ENCODE data around the gene PRSS56. TPM values are rescaled to one million over a fixed set of nuclear protein-coding genes. Genes with fewer than 3 reads are reported as not detected.

PRSS56 gene
- total and polyA plus RNA-seq, 2 of the 13 experiments (the other 11 are each of a cell fraction or from before 2014, with no cell fraction given), result not detected

- TF ChIP-seq ZNF512 (CRISPR knock-in tag; IDR thresholded peaks at IDR 0.05) (peak; percentile 85; the same call in 1 of the 2 replicates), KDM1A (CRISPR knock-in tag; IDR thresholded peaks at IDR 0.05) (peak; percentile 99), ZNF281 (CRISPR knock-in tag; IDR thresholded peaks at IDR 0.05; ENCODE audit: borderline replicate concordance) (peak; percentile 65), ZNF788 (CRISPR knock-in tag; IDR thresholded peaks at IDR 0.05; ENCODE audit: borderline replicate concordance) (peak; percentile 99; the same call in 1 of the 2 replicates), ZNF282 (IDR thresholded peaks at IDR 0.05; ENCODE audit: partially characterized antibody) (no peak), ZNF276 (CRISPR knock-in tag; IDR thresholded peaks at IDR 0.05; ENCODE audit: low read depth) (peak; percentile 96), NBN (conservative IDR thresholded peaks at IDR 0.05) (no peak), ATF3 (CRISPR knock-in tag; IDR thresholded peaks at IDR 0.05) (peak; percentile 68), ZNF597 (CRISPR knock-in tag; IDR thresholded peaks at IDR 0.05) (peak; percentile 49; the same call in 1 of the 2 replicates), ZNF274 (CRISPR knock-in tag; IDR thresholded peaks at IDR 0.05) (peak; percentile 99), ZNF639 (CRISPR knock-in tag; conservative IDR thresholded peaks at IDR 0.05) (peak; percentile 97), TBL1XR1 (IDR thresholded peaks at IDR 0.05; ENCODE audit: borderline replicate concordance, low read length, partially characterized antibody) (peak; percentile 75), PAF1 (CRISPR knock-in tag; IDR thresholded peaks at IDR 0.05) (no peak), TRAFD1 (CRISPR knock-in tag; IDR thresholded peaks at IDR 0.05; ENCODE audit: borderline replicate concordance) (0 out of 2 replicates have a peak, but pooled peaks have one; percentile 68), IRF9 (CRISPR knock-in tag; IDR thresholded peaks at IDR 0.05; ENCODE audit: borderline replicate concordance) (peak; percentile 99)
These were observed 30.4 kb downstream of the PRSS56 start, which contains the start of the genes EIF4E2 and TIGD1 (continued) for GRCh38 chr2:232550354-232551249.

Measured in HepG2 (cell line).